Mesothelial cell of epicardium (in vitro differentiated cells): Measurements from ENCODE around the gene E2F3. TPM values are rescaled to one million over a fixed set of nuclear protein-coding genes. Genes with fewer than 3 reads are reported as not detected.

ENCODE experiments used
- DNase-seq, 2 experiments: peaks; one replicate each; pipeline ENCODE4 v3.0.0; 2021; ENCODE audit warnings: low spot score in 2 of 2; ENCODE audit not compliant: unreplicated experiment in 2 of 2
- H3K27ac Mint-ChIP-seq: 2 replicates; pipeline ENCODE4 v1.8.0; 2021; ENCODE audit warnings: mixed read lengths
- H3K27me3 Mint-ChIP-seq: 2 replicates; pipeline ENCODE4 v1.8.0; 2021; ENCODE audit warnings: low read depth, mixed read lengths
- H3K36me3 Mint-ChIP-seq: 2 replicates; pipeline ENCODE4 v1.8.0; 2021; ENCODE audit warnings: mixed read lengths
- H3K4me1 Mint-ChIP-seq: 2 replicates; pipeline ENCODE4 v1.8.0; 2021; ENCODE audit warnings: mixed read lengths
- H3K4me3 Mint-ChIP-seq: 2 replicates; pipeline ENCODE4 v1.8.0; 2021; ENCODE audit warnings: mild to moderate bottlenecking, moderate library complexity, mixed read lengths
- H3K9me3 Mint-ChIP-seq: 2 replicates; pipeline ENCODE4 v1.8.0; 2021; ENCODE audit warnings: mixed read lengths
- CTCF ChIP-seq: fragments of 200-600 bp; sonication (generic); IDR thresholded peaks from one replicate; pipeline ENCODE4 v1.5.0; 2021; ENCODE audit warnings: antibody characterized with exemption; ENCODE audit not compliant: unreplicated experiment
- total RNA-seq: library from RNA; stranded (reverse); gene quantifications from 3 replicates; pipeline ENCODE4 v1.2.1, GENCODE V29; 2021

E2F3 gene
- total RNA-seq, 1 donor from 2014 or later: 24.2 TPM

GRCh38 chr6:20448828-20449227, 47.1 kb downstream of the E2F3 start:
- H3K4me3 Mint-ChIP-seq: no peak overlapping the region

GRCh38 chr6:20454204-20454824, 52.6 kb downstream of the E2F3 start:
- peaks cover 31% of the 10 kb centered on the region for H3K36me3 Mint-ChIP-seq

More at GRCh38 chr6:20448828-20449227, 47.1 kb downstream of the E2F3 start:
- Mint-ChIP-seq H3K27me3 (no peaks in the 10 kb centered on the region), H3K4me1 (peaks cover 19% of the 10 kb centered on the region), H3K36me3 (peaks cover 32% of the 10 kb centered on the region), H3K27ac (peak overlapping the region; percentile 5), H3K9me3 (peaks cover 25% of the 10 kb centered on the region)
- no peak for TF ChIP-seq CTCF
- no peak for DNase-seq

GRCh38 chr6:20455251-20455940, 53.7 kb downstream of the E2F3 start:
- peaks cover 35% of the 10 kb centered on the region for H3K36me3 Mint-ChIP-seq
- H3K4me1 Mint-ChIP-seq: peaks cover 50% of the 10 kb centered on the region
- peaks cover 23% of the 10 kb centered on the region for H3K9me3 Mint-ChIP-seq
- H3K4me3 Mint-ChIP-seq: no peak overlapping the region
- no peak for TF ChIP-seq CTCF
- H3K27ac Mint-ChIP-seq: peak overlapping the region; percentile 82
- no peaks in the 10 kb centered on the region for H3K27me3 Mint-ChIP-seq
- no peak for DNase-seq

More at GRCh38 chr6:20454204-20454824, 52.6 kb downstream of the E2F3 start:
- peak overlapping the region; percentile 87 for H3K27ac Mint-ChIP-seq
- H3K9me3 Mint-ChIP-seq: peaks cover 25% of the 10 kb centered on the region
- no peaks in the 10 kb centered on the region for H3K27me3 Mint-ChIP-seq
- no peak for TF ChIP-seq CTCF
- peaks cover 50% of the 10 kb centered on the region for H3K4me1 Mint-ChIP-seq
- no peak for DNase-seq
- H3K4me3 Mint-ChIP-seq: no peak overlapping the region

GRCh38 chr6:20458027-20458894, 56.6 kb downstream of the E2F3 start:
- Mint-ChIP-seq H3K4me1 (peaks cover 50% of the 10 kb centered on the region), H3K4me3 (peak overlapping the region; percentile 2), H3K36me3 (peaks cover 19% of the 10 kb centered on the region), H3K27me3 (no peaks in the 10 kb centered on the region), H3K27ac (peak overlapping the region; percentile 83), H3K9me3 (peaks cover 4% of the 10 kb centered on the region)
- TF ChIP-seq CTCF: no peak
- DNase-seq: no peak

GRCh38 chr6:20459682-20460081, 58.0 kb downstream of the E2F3 start:
- Mint-ChIP-seq H3K36me3 (peaks cover 23% of the 10 kb centered on the region), H3K27ac (peak overlapping the region; percentile 74)
- DNase-seq: no peak

More at GRCh38 chr6:20459682-20460081, 58.0 kb downstream of the E2F3 start:
- Mint-ChIP-seq H3K27me3 (no peaks in the 10 kb centered on the region), H3K4me3 (no peak overlapping the region), H3K9me3 (peaks cover 10% of the 10 kb centered on the region), H3K4me1 (peaks cover 43% of the 10 kb centered on the region)
- no peak for TF ChIP-seq CTCF
